Prostate gland (tissue), 2 donors: ENCODE measurements around the gene NTM. TPM values are rescaled to one million over a fixed set of nuclear protein-coding genes. Genes with fewer than 3 reads are reported as not detected.

Source experiments
- DNase-seq: peaks from one replicate; pipeline ENCODE4 v3.0.0-alpha.2; 2019; ENCODE audit warnings: low spot score
- H3K27ac ChIP-seq, 2 donors: fragments of 200-600 bp; sonication (generic); 2 replicates each; pipeline ENCODE4 v1.5.1; 2017 to 2019
- H3K27me3 ChIP-seq: fragments of 200-600 bp; sonication (generic); replicated peaks from 2 replicates; pipeline ENCODE4 v1.5.1; 2019; ENCODE audit not compliant: insufficient read depth
- H3K36me3 ChIP-seq, 2 donors: fragments of 200-600 bp; sonication (generic); 1 replicate in 1 of 2; 2 replicates in 1 of 2; pipeline versions ENCODE4 v1.5.1 to v1.8.1; 2017 to 2019
- H3K4me1 ChIP-seq: fragments of 200-600 bp; sonication (generic); replicated peaks from 2 replicates; pipeline ENCODE4 v1.5.1; 2019
- H3K4me3 ChIP-seq, 2 donors: fragments of 200-600 bp; sonication (generic); 2 replicates each; pipeline ENCODE4 v1.5.1; 2017 to 2019
- H3K9me3 ChIP-seq: fragments of 200-600 bp; sonication (generic); 2 replicates; pipeline ENCODE4 v1.5.1; 2017
- POLR2A ChIP-seq: fragments of 450-650 bp; IDR thresholded peaks from one replicate; pipeline ENCODE4 v1.6.1; 2016; ENCODE audit warnings: antibody characterized with exemption, mild to moderate bottlenecking
- POLR2AphosphoS5 ChIP-seq: sonication (generic); formaldehyde crosslinking; IDR thresholded peaks from one replicate; pipeline ENCODE4 v1.6.1; 2017; ENCODE audit warnings: antibody characterized with exemption
- WGBS: methylation state at CpG from one replicate; pipeline ENCODE4 v1.1.5; 2018; 5-methylcytosine and 5-hydroxymethylcytosine counted together
- intact Hi-C: fragments of 100-400 bp; cut with DNase I; formaldehyde crosslinking; loops from one replicate; pipeline ENCODE4 v1.14.2; 2022
- total RNA-seq, 2 donors: library from RNA; depleted of rRNA; stranded (reverse); fragments of >200 nt; gene quantifications; one replicate each; pipeline ENCODE4 v1.1.0, GENCODE V29; 2016
- TF ChIP-seq, protein P1 (sequence below), 4 experiments: fragments of 200-600 bp in 2 of 4; fragments of 450-650 bp in 2 of 4; sonication (generic) in 2 of 4; IDR thresholded peaks; 1 replicate in 3 of 4; 2 replicates in 1 of 4; pipeline ENCODE4 v1.5.1; 2016 to 2019; ENCODE audit warnings: antibody characterized with exemption in 4 of 4, mild to moderate bottlenecking in 2 of 4, moderate library complexity in 2 of 4

NTM gene
- total RNA-seq, 2 donors from 2014 or later = 7.4 TPM; not detected in 1

DNA sequence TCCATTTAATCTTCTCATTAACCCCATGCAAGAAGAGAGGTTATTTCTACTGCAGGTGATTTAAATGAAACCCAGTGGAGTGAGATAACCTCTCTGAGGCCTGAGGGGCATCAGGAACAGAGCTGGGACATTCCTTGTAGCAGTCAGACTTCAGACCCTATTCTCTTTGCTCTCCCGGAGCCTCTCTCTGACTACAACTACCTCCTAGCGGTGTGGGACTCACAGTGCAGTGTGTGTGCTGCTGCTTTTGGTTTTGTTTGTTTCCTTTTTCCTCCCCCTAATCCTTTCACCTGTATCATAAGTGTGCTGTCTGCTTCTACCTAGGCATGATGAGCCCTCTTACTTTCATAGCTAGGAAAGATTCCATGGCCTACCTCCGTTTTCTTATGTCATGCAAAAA is 769.6 kb downstream of the NTM start:
- TF ChIP-seq, protein P1, sequence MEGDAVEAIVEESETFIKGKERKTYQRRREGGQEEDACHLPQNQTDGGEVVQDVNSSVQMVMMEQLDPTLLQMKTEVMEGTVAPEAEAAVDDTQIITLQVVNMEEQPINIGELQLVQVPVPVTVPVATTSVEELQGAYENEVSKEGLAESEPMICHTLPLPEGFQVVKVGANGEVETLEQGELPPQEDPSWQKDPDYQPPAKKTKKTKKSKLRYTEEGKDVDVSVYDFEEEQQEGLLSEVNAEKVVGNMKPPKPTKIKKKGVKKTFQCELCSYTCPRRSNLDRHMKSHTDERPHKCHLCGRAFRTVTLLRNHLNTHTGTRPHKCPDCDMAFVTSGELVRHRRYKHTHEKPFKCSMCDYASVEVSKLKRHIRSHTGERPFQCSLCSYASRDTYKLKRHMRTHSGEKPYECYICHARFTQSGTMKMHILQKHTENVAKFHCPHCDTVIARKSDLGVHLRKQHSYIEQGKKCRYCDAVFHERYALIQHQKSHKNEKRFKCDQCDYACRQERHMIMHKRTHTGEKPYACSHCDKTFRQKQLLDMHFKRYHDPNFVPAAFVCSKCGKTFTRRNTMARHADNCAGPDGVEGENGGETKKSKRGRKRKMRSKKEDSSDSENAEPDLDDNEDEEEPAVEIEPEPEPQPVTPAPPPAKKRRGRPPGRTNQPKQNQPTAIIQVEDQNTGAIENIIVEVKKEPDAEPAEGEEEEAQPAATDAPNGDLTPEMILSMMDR (IDR thresholded peaks at IDR 0.05) = no peak
- TF ChIP-seq POLR2AphosphoS5 (no peak), POLR2A (no peak)
- H3K27ac ChIP-seq = no peak overlapping the region
- H3K4me1 ChIP-seq = no peaks in the 10 kb centered on the region
- H3K9me3 ChIP-seq = no peaks in the 10 kb centered on the region
- intact Hi-C loops = no loop called here
- no peak overlapping the region for H3K4me3 ChIP-seq
- no peak for DNase-seq
- H3K36me3 ChIP-seq = no peaks in the 10 kb centered on the region
- WGBS = 85% methylated on average over 3 of the region's 3 CpGs
- H3K27me3 ChIP-seq = no peaks in the 10 kb centered on the region

DNA sequence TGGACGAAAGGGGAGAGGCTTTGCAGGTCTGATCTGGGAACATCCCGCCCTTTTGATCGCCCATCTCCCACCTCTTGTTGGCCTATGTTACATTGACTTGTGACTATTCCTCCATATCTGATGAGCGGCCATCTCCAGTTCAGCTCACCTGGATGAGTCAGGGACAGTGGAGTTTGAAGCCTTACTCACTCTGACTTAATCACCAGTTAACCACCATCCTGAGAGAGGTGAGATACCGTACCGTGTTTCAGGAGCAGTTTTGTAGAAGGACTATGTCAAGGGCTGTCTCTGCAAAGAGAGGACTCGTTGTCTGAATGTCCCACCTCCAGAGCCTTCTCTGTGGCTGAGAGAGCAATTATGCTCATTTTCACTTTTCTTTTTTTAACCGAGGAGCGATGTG is 771.7 kb downstream of the NTM start:
- intact Hi-C loops = no loop called here
- no peak for DNase-seq
- Histone ChIP-seq H3K9me3 (no peaks in the 10 kb centered on the region), H3K36me3 (no peaks in the 10 kb centered on the region), H3K4me3 (no peak overlapping the region), H3K27ac (no peak overlapping the region), H3K27me3 (no peaks in the 10 kb centered on the region), H3K4me1 (no peaks in the 10 kb centered on the region)
- WGBS = 94% methylated on average over 9 of the region's 9 CpGs
- TF ChIP-seq POLR2A = no peak
- TF ChIP-seq, protein P1 (IDR thresholded peaks at IDR 0.05) = no peak
- no peak for TF ChIP-seq POLR2AphosphoS5

DNA sequence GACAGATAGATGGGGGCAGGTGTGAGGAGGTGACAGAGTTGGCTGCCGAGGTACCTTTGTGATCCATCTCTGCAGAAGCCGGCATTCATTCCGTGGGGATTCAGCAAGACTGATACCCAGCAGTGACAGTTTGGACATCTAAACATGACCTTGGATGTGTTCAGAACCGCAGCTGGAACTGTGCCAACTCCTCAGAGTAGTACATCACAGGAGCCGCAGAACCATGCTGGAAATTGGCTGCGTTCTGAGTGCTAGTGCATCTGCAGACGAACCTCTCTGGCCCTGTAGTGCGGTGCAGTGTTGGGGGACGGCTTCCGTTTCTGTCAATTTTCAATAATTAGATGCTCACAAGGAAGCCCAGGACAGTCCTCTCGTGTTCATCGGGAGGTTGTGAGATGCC is 772.1 kb downstream of the NTM start:
- no peaks in the 10 kb centered on the region for H3K9me3 ChIP-seq
- WGBS = 83% methylated on average over 12 of the region's 12 CpGs
- TF ChIP-seq, protein P1 (IDR thresholded peaks at IDR 0.05) = no peak
- no peak for TF ChIP-seq POLR2A
- no peak for TF ChIP-seq POLR2AphosphoS5
- intact Hi-C loops = no loop called here
- no peak overlapping the region for H3K4me3 ChIP-seq
- DNase-seq = no peak
- H3K36me3 ChIP-seq = no peaks in the 10 kb centered on the region
- no peak overlapping the region for H3K27ac ChIP-seq
- no peaks in the 10 kb centered on the region for H3K4me1 ChIP-seq
- H3K27me3 ChIP-seq = no peaks in the 10 kb centered on the region

DNA sequence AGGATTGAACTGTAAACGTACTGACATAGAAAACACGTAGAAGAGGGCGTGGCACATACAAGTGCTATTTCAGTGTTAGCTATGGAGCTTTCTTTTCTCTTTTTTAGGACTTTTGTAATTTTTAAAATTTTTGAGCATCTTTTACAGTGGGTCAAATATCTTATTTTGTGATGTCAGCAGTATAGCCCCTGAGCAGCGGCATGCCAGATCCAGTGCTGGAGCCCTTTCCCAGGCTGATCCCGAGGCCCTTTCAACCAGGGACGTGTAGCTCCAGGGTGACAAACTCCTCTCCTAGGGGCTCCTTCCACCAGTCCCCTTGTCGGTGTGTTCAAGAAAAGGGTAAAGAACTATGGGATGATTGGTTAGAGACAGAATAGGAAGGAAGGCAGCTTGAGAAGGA is 777.0 kb downstream of the NTM start:
- Histone ChIP-seq H3K27me3 (no peaks in the 10 kb centered on the region), H3K9me3 (no peaks in the 10 kb centered on the region), H3K36me3 (no peaks in the 10 kb centered on the region), H3K4me1 (no peaks in the 10 kb centered on the region), H3K27ac (no peak overlapping the region), H3K4me3 (no peak overlapping the region)
- TF ChIP-seq POLR2A (no peak), POLR2AphosphoS5 (no peak)
- TF ChIP-seq, protein P1 (IDR thresholded peaks at IDR 0.05) = no peak
- DNase-seq = no peak
- intact Hi-C loops = no loop called here
- 89% methylated on average over 7 of the region's 7 CpGs for WGBS

DNA sequence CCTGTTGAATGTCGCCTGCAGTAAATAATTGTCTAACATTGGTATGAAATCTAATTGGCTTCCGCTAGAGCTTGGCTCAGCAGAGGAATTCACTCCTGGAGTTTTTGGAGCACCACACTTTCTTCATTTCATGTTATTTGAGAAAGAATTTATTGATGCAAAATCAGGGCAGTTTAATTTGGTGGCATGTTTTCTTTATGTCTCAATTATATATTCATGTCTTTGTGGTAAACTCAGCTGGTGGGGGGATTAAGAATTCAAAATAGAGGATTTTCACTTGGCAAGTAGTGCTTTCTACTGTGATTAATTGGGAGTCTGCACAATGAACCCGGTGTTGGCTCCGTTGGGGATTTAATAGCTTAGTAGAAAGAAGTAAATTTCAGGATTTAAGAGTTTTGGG is 784.4 kb downstream of the NTM start:
- intact Hi-C loops = no loop called here
- no peak for DNase-seq
- TF ChIP-seq, protein P1 (IDR thresholded peaks at IDR 0.05) = no peak
- no peak for TF ChIP-seq POLR2A
- TF ChIP-seq POLR2AphosphoS5 = no peak
- H3K27me3 ChIP-seq = no peaks in the 10 kb centered on the region
- no peaks in the 10 kb centered on the region for H3K4me1 ChIP-seq
- H3K4me3 ChIP-seq = no peak overlapping the region
- WGBS = 63% methylated on average over 4 of the region's 4 CpGs
- H3K9me3 ChIP-seq = no peaks in the 10 kb centered on the region
- no peak overlapping the region for H3K27ac ChIP-seq
- no peaks in the 10 kb centered on the region for H3K36me3 ChIP-seq
